Muscle of leg (tissue), 11 donors: ENCODE measurements around the gene PTPRN2. TPM values are rescaled to one million over a fixed set of nuclear protein-coding genes. Genes with fewer than 3 reads are reported as not detected.
"Not testable (repeated sequence)": the region's sequence is repeated elsewhere in the genome, so short reads cannot be mapped to it uniquely, and the experiment has no call there.

Experiments used
- DNase-seq: peaks from one replicate; pipeline ENCODE4 v3.0.0; 2013
- H3K27ac ChIP-seq: one replicate; pipeline ENCODE4 v1.5.1; 2013; ENCODE audit warnings: mild to moderate bottlenecking, low read length, control low read depth
- H3K27me3 ChIP-seq: one replicate; pipeline ENCODE4 v1.6.1; 2013; ENCODE audit warnings: low read length; ENCODE audit not compliant: control insufficient read depth, insufficient read depth
- H3K36me3 ChIP-seq: one replicate; pipeline ENCODE4 v1.6.1; 2013; ENCODE audit warnings: low read length; ENCODE audit not compliant: control insufficient read depth, insufficient read depth
- H3K4me1 ChIP-seq: one replicate; pipeline ENCODE4 v1.6.1; 2013; ENCODE audit warnings: low read length; ENCODE audit not compliant: control insufficient read depth, insufficient read depth
- H3K4me3 ChIP-seq: one replicate; pipeline ENCODE4 v1.5.1; 2013; ENCODE audit warnings: low read length, control low read depth
- H3K9me3 ChIP-seq: replicated peaks from 2 replicates; pipeline ENCODE4 v1.6.1; 2013; ENCODE audit warnings: low read depth, low read length; ENCODE audit not compliant: control insufficient read depth
- WGBS: methylation state at CpG from one replicate; pipeline ENCODE4 v1.1.5; 2013; ENCODE audit warnings: missing lambda C conversion rate; ENCODE audit not compliant: insufficient coverage; 5-methylcytosine and 5-hydroxymethylcytosine counted together
- polyA plus RNA-seq, 8 donors: library from polyadenylated mRNA; unstranded; fragments of 120-200 nt; gene quantifications; one replicate each; pipeline versions ENCODE4 v1.2.1 to v1.2.3, GENCODE V29; 2013; ENCODE audit warnings: inconsistent platforms in 1 of 8, low replicate concordance in 1 of 8; ENCODE audit not compliant: insufficient read length in 8 of 8, insufficient read depth in 1 of 8
- total RNA-seq: library from RNA; stranded (reverse); fragments of 120-200 nt; gene quantifications from one replicate; pipeline ENCODE4 v1.2.4, GENCODE V29; 2013

Gene PTPRN2
- total and polyA plus RNA-seq, 9 donors, result 1.4 to 2.9 (median 2.3) TPM

GRCh38 chr7:157564517-157565177 is 1023.0 kb downstream of the PTPRN2 start:
- Histone ChIP-seq H3K4me1 (no peaks in the 10 kb centered on the region), H3K4me3 (no peak overlapping the region), H3K36me3 (no peaks in the 10 kb centered on the region), H3K9me3 (no peaks in the 10 kb centered on the region), H3K27me3 (peaks cover 6% of the 10 kb centered on the region), H3K27ac (no peak overlapping the region)
- WGBS, result 96% methylated on average over 16 of the region's 18 CpGs
- DNase-seq, result no peak

- H3K27me3 ChIP-seq, DNase-seq, H3K4me3 ChIP-seq, H3K9me3 ChIP-seq, H3K4me1 ChIP-seq, H3K27ac ChIP-seq, H3K36me3 ChIP-seq: not testable (repeated sequence)
- WGBS, result 91% methylated on average over 6 of the region's 20 CpGs
Measured at GRCh38 chr7:157563467-157564135, 1024.0 kb downstream of the PTPRN2 start.

DNA sequence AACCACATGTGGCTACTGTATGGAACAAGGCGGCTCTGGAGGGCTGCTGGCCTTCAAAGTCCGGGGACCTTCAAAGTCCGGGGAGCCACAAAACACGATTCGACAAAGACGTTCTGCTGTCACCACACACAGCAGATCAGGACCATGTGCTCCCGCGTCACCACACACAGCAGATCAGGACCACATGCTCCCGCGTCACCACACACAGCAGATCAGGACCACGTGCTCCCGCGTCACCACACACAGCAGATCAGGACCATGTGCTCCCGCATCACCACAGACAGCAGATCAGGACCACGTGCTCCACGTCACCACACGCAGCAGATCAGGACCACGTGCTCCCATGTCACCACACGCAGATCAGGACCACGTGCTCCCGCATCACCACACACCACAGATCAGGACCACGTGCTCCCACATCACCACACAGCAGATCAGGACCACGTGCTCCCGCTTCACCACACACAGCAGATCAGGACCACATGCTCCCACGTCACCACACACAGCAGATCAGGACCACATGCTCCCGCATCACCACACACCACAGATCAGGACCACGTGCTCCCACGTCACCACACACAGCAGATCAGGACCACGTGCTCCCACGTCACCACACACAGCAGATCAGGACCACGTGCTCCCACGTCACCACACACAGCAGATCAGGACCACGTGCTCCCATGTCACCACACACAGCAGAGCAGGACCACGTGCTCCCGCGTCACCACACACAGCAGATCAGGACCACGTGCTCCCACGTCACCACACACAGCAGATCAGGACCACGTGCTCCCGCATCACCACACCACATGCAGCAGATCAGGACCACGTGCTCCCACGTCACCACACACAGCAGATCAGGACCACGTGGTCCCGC is 1024.9 kb downstream of the PTPRN2 start:
- not testable (repeated sequence) for H3K4me3 ChIP-seq, H3K27ac ChIP-seq, H3K27me3 ChIP-seq, DNase-seq, H3K9me3 ChIP-seq, H3K4me1 ChIP-seq, H3K36me3 ChIP-seq
- 97% methylated on average over 23 of the region's 44 CpGs for WGBS

DNA sequence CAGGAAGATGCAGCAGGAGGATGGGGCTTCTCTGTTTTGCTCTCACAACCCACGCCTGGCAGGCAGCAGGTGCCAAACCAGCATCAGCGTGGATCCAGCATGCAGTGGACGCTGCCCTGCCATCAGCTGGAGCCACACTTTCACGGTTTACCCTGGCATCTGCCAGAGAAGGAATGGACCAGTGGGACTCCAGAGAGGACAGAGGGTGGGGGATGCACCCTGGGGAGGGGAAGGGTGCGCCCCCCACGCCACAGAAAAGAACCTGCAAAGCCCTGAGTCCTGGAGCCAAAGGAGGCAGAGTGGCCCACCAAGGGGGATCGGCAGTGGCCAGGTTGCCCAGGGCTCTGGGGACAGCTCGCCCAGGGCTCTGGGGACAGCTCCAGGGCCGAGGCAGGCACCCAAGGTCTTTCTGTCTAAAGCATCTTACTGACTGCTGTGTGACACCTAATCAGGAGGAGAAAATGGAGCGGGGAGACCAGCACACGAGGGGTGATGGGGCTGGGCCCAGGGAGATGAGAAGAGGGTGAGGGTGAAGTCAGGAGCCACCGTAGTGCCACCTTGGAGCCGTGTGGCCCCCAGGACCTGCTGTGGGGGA is 1025.7 kb downstream of the PTPRN2 start:
- no peaks in the 10 kb centered on the region for H3K4me1 ChIP-seq
- H3K27me3 ChIP-seq, result no peaks in the 10 kb centered on the region
- H3K27ac ChIP-seq, result no peak overlapping the region
- H3K4me3 ChIP-seq, result no peak overlapping the region
- H3K9me3 ChIP-seq, result no peaks in the 10 kb centered on the region
- no peaks in the 10 kb centered on the region for H3K36me3 ChIP-seq
- WGBS, result 92% methylated on average over 10 of the region's 13 CpGs
- no peak for DNase-seq

- no peak overlapping the region for H3K27ac ChIP-seq
- no peak overlapping the region for H3K4me3 ChIP-seq
- no peaks in the 10 kb centered on the region for H3K4me1 ChIP-seq
- WGBS, result 86% methylated on average over 2 of the region's 3 CpGs
- no peaks in the 10 kb centered on the region for H3K36me3 ChIP-seq
- DNase-seq, result no peak
- H3K27me3 ChIP-seq, result no peaks in the 10 kb centered on the region
- H3K9me3 ChIP-seq, result no peaks in the 10 kb centered on the region
Measured at GRCh38 chr7:157561523-157561785, 1026.2 kb downstream of the PTPRN2 start.

GRCh38 chr7:157560710-157561522 is 1026.7 kb downstream of the PTPRN2 start:
- Histone ChIP-seq H3K27me3 (no peaks in the 10 kb centered on the region), H3K4me3 (no peak overlapping the region), H3K4me1 (no peaks in the 10 kb centered on the region), H3K36me3 (no peaks in the 10 kb centered on the region), H3K9me3 (no peaks in the 10 kb centered on the region), H3K27ac (no peak overlapping the region)
- WGBS, result 81% methylated on average over 29 of the region's 29 CpGs
- DNase-seq, result no peak

DNA sequence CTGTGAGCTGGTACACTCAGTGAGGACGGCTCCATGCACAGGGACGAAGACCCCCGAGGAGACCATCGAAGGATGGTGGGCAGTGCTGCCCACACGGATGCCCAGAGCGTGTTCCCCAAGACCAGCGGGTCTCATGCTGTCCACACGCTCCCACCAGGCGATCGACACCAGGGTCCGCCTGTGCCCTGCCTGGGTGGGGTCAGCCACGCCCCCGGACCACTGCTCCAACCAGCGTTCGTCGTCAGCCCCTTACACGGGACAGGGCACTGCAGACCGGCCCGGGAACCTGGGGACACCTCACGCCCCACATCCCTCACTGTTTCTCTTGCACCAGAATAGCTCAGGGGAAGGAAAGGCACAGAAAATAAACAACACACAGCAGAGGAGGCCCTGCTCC is 1027.4 kb downstream of the PTPRN2 start:
- Histone ChIP-seq H3K9me3 (no peaks in the 10 kb centered on the region), H3K4me1 (no peaks in the 10 kb centered on the region), H3K27ac (no peak overlapping the region), H3K27me3 (no peaks in the 10 kb centered on the region), H3K36me3 (no peaks in the 10 kb centered on the region), H3K4me3 (no peak overlapping the region)
- WGBS, result 86% methylated on average over 13 of the region's 20 CpGs
- no peak for DNase-seq

GRCh38 chr7:157559596-157560257 is 1027.9 kb downstream of the PTPRN2 start:
- H3K4me3 ChIP-seq, result no peak overlapping the region
- 75% methylated on average over 15 of the region's 20 CpGs for WGBS
- H3K27me3 ChIP-seq, result no peaks in the 10 kb centered on the region
- no peaks in the 10 kb centered on the region for H3K4me1 ChIP-seq
- no peak for DNase-seq
- no peak overlapping the region for H3K27ac ChIP-seq
- H3K36me3 ChIP-seq, result no peaks in the 10 kb centered on the region
- no peaks in the 10 kb centered on the region for H3K9me3 ChIP-seq

DNA sequence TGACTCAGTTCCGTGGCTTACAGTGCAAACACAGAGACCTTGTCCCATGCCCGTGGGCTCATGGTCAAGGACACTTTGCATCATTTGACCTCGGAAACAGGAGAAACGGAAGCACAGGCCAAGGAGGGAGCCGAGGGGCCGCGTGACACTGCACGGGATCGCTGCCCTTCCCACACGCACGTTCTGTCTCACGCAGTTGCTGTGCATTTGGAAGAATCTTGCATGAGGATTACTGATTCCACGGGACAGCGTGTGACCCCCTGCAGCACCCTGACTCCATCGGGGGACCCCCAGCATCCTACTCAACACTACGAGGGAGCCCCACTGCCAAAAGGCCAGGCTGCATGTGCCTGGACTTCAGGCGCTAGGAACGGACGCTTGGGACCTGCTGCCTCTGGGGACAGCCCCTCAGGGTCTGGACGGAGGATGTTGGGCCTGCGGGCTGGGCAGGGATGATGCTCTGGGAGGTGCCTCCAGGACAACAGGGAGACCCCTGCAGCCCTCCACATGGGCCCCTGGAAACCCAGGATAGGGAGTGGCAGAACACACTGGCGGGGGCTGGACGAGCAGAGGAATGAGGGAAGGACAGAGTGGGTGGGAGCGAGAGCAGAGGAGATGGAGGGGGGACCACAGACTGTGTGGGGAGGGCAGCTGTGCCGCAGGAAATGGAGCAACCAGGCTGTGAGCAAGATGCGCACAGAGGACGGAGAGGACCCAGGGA is 1028.6 kb downstream of the PTPRN2 start:
- DNase-seq, result no peak
- Histone ChIP-seq H3K27me3 (no peaks in the 10 kb centered on the region), H3K4me3 (no peak overlapping the region), H3K36me3 (no peaks in the 10 kb centered on the region), H3K27ac (no peak overlapping the region), H3K4me1 (no peaks in the 10 kb centered on the region), H3K9me3 (no peaks in the 10 kb centered on the region)
- 73% methylated on average over 27 of the region's 27 CpGs for WGBS
